ENCODE measurements around the gene GPR18. TPM values are rescaled to one million over a fixed set of nuclear protein-coding genes. Genes with fewer than 3 reads are reported as not detected.

The GPR18 gene
- total and polyA plus RNA-seq, 7 donors, result 0.01 to 0.27 TPM; not detected in 5

DNA sequence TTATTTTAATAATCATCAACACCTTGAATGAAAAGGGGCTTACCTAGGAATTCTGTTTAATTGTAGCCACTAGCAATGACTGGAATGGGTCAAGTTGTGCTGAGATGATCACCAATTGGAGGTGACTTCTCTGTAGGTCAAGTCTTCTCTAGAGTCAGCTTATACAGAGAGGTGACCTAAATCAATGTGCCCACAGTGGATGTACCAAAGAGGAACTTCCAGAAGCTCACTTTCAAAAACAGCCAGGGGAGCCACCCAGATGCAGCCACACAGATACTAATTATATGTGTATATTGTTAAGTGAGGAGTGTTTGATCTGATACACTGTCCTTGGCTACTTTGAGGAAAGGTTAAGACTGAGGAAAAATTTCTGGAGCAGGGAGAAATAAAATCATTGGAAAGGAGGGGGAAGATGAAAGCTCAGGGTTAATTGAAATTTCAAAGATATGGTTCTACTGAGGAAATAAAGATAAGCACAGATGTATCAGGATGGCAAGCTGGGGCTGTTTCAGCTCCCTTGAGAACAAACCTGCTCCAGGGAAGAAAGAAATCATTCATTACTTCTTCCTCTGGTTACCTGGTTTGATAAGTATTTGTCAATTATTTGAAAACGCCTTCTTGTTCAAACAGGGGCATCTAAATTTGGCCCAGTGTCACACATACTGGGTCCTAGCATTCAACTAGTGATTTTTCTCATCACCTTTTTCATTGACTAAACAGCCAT, 43.9 kb upstream of the GPR18 start:
- no peaks in the 10 kb centered on the region for H3K27me3 ChIP-seq (ENCODE audit: insufficient read depth in 3 of 3, low read length in 2 of 3)
- no peak overlapping the region for H3K4me3 ChIP-seq
- peaks cover 0 to 7% of the 10 kb centered on the region in 2 donors for H3K36me3 ChIP-seq (ENCODE audit: insufficient read depth in 1 of 2, low read depth in 1 of 2)
- WGBS, 3 donors, result 92 to 96% (median 96%) methylated on average over 1 of the region's 1 CpG
- H3K27ac ChIP-seq, result no peak overlapping the region
- no peaks in the 10 kb centered on the region for H3K9me3 ChIP-seq
- H3K4me1 ChIP-seq, result no peaks in the 10 kb centered on the region
- DNase-seq (no peak), ATAC-seq (no peak)
- TF ChIP-seq, protein P1, sequence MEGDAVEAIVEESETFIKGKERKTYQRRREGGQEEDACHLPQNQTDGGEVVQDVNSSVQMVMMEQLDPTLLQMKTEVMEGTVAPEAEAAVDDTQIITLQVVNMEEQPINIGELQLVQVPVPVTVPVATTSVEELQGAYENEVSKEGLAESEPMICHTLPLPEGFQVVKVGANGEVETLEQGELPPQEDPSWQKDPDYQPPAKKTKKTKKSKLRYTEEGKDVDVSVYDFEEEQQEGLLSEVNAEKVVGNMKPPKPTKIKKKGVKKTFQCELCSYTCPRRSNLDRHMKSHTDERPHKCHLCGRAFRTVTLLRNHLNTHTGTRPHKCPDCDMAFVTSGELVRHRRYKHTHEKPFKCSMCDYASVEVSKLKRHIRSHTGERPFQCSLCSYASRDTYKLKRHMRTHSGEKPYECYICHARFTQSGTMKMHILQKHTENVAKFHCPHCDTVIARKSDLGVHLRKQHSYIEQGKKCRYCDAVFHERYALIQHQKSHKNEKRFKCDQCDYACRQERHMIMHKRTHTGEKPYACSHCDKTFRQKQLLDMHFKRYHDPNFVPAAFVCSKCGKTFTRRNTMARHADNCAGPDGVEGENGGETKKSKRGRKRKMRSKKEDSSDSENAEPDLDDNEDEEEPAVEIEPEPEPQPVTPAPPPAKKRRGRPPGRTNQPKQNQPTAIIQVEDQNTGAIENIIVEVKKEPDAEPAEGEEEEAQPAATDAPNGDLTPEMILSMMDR (IDR thresholded peaks at IDR 0.05), result no peak
- intact Hi-C loops (cut with DNase I), result no loop called here

DNA sequence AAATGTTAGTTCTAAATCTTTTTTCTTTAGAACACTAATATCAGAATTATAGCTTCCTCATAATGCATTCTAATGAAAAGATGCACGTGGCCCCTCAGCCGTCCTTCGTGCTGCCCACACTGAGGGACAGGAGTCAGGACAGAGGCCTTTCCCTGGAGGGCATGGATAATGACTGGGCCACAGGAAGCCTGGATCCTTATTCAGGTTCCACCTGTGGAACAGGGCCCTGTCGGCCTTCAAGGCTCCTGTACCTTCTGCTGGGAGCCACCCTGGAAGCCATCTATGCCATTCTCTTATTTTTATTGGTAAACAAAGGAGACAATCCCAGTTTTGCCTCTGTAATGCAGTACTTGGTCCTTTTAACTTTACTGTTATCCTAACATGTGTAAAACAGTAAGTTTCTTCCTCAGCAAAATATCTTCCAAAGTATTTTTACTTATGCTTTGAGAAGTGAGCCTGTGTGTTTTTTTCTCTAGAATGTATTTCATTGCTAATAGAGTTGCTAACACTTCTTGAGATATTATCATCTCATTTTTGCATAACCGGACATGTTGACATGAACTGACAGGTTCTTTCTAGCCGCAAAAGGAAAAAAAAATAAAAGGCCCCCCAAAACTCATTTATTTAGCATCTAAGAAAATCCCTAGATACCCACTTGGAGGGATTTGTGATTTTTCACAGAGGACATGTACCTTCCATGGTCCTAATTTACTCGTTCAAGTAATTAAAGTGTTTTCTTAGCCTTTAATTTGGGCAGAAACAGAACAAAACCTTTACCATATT, 43.1 kb upstream of the GPR18 start:
- TF ChIP-seq, protein P1 (IDR thresholded peaks at IDR 0.05), result no peak
- Histone ChIP-seq H3K4me3 (no peak overlapping the region), H3K27me3 (ENCODE audit: insufficient read depth in 3 of 3, low read length in 2 of 3) (no peaks in the 10 kb centered on the region), H3K9me3 (no peaks in the 10 kb centered on the region), H3K27ac (no peak overlapping the region), H3K4me1 (no peaks in the 10 kb centered on the region), H3K36me3 (ENCODE audit: insufficient read depth in 1 of 2, low read depth in 1 of 2) (peaks cover 0 to 7% of the 10 kb centered on the region in 2 donors)
- no peak for DNase-seq
- no peak for ATAC-seq
- intact Hi-C loops (cut with DNase I), result no loop called here
- 84 to 91% (median 86%) methylated on average over 7 of the region's 7 CpGs for WGBS, 3 donors

DNA sequence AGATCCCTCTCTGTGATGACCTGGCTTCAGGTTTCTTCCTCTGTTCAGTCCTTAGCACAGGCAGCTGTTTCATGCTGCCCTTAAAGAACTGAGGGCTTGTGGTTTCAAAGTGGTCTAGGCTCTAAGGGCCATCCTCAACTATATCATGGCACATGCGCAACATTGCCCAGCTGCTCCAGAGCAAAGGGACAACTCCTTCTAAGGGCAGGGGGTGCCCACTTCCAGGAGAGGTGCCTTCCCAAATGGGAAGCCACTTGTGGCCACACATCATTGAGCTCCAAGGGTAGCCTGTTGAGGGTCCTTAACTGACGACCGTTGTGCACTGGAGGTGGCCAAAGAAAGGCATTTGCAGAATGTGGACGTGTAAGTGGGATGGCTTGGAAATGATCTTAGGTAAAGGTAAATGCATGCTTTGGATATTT, 41.8 kb upstream of the GPR18 start:
- Histone ChIP-seq H3K9me3 (no peaks in the 10 kb centered on the region), H3K27ac (no peak overlapping the region), H3K36me3 (ENCODE audit: insufficient read depth in 1 of 2, low read depth in 1 of 2) (no peaks in the 10 kb centered on the region), H3K27me3 (ENCODE audit: insufficient read depth in 3 of 3, low read length in 2 of 3) (no peaks in the 10 kb centered on the region), H3K4me1 (no peaks in the 10 kb centered on the region), H3K4me3 (no peak overlapping the region)
- DNase-seq (no peak), ATAC-seq (peak in 1 of 4 donors; percentile 28)
- intact Hi-C loops (cut with DNase I), result no loop called here
- WGBS, 3 donors, result 88 to 95% (median 94%) methylated on average over 4 of the region's 4 CpGs
- TF ChIP-seq, protein P1 (IDR thresholded peaks at IDR 0.05), result no peak

DNA sequence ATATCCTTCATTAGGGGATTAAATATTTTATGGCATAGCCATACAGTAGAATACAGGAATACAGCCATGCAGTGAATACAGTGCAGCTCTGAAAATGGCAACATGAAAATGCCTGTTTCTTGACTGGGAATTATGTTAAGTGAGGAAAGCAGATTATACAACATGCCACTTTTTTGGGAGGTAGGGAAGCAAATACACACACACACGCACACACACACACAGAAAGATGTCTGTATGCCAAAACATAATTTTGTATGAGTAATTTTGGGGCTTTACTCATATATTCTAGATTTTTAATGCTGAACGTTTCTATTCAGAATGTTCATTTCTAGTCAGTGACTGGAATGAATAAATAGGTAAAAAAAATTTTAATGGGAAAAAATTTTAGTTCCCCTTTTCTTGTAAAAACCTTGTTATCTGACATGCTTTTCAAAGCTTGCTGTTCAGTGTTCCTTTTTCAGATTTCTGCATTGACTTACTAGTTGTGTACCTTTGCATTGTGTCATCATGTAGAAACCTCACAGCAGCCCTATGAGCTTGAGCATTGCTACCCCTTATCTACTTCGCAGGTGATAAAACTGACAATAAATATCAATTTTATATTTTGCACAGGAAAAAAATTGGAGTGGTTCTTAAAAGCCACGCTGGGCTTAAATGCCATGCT, 41.2 kb upstream of the GPR18 start:
- no peaks in the 10 kb centered on the region for H3K36me3 ChIP-seq (ENCODE audit: insufficient read depth in 1 of 2, low read depth in 1 of 2)
- H3K27me3 ChIP-seq (ENCODE audit: insufficient read depth in 3 of 3, low read length in 2 of 3), result no peaks in the 10 kb centered on the region
- ATAC-seq, result no peak
- intact Hi-C loops (cut with DNase I), result no loop called here
- no peak overlapping the region for H3K4me3 ChIP-seq
- no peaks in the 10 kb centered on the region for H3K4me1 ChIP-seq
- WGBS, 3 donors, result 83 to 89% (median 88%) methylated on average over 4 of the region's 4 CpGs
- H3K27ac ChIP-seq, result no peak overlapping the region
- no peaks in the 10 kb centered on the region for H3K9me3 ChIP-seq
- no peak for DNase-seq
- TF ChIP-seq, protein P1 (IDR thresholded peaks at IDR 0.05), result no peak
